Esophagus muscularis mucosa (tissue), 4 donors: Measurements from ENCODE around the gene IL5RA. TPM values are rescaled to one million over a fixed set of nuclear protein-coding genes. Genes with fewer than 3 reads are reported as not detected.

Experiments
- DNase-seq: peaks from one replicate; pipeline ENCODE4 v3.0.0-alpha.2; 2017; ENCODE audit errors: extremely low spot score
- H3K27ac ChIP-seq, 4 donors: fragments of 200-600 bp; sonication (generic); replicated peaks in 1 of 4; 1 replicate in 3 of 4; 2 replicates in 1 of 4; pipeline ENCODE4 v1.5.1; 2016 to 2019; ENCODE audit warnings: mild to moderate bottlenecking in 1 of 4
- H3K27me3 ChIP-seq, 4 donors: fragments of 200-600 bp; sonication (generic); one replicate each; pipeline versions ENCODE4 v1.5.1 to v1.6.0; 2016 to 2019
- H3K36me3 ChIP-seq, 4 donors: fragments of 200-600 bp; sonication (generic); one replicate each; pipeline ENCODE4 v1.5.1; 2016 to 2019
- H3K4me1 ChIP-seq, 4 donors: fragments of 200-600 bp; sonication (generic); one replicate each; pipeline ENCODE4 v1.5.1; 2016 to 2019
- H3K4me3 ChIP-seq, 4 donors: fragments of 200-600 bp; sonication (generic); 1 replicate in 2 of 4; 2 replicates in 2 of 4; pipeline ENCODE4 v1.5.1; 2016 to 2019; ENCODE audit warnings: mild to moderate bottlenecking in 4 of 4, moderate library complexity in 1 of 4
- H3K9me3 ChIP-seq, 4 donors: fragments of 200-600 bp; sonication (generic); 1 replicate in 3 of 4; 2 replicates in 1 of 4; pipeline ENCODE4 v1.5.1; 2016 to 2019
- EP300 ChIP-seq: sonication (generic); formaldehyde crosslinking; IDR thresholded peaks from one replicate; pipeline ENCODE4 v1.6.1; 2017; ENCODE audit warnings: antibody characterized with exemption
- POLR2A ChIP-seq: fragments of 450-650 bp; IDR thresholded peaks from one replicate; pipeline ENCODE4 v1.6.1; 2017; ENCODE audit warnings: antibody characterized with exemption, moderate library complexity, mild to moderate bottlenecking, low read depth
- POLR2AphosphoS5 ChIP-seq, 2 donors: sonication (generic); formaldehyde crosslinking; IDR thresholded peaks; one replicate each; pipeline ENCODE4 v1.6.1; 2017; ENCODE audit warnings: antibody characterized with exemption in 2 of 2
- whole genome bisulfite sequencing: methylation state at CpG from one replicate; pipeline ENCODE4 v1.1.5; 2018; 5-methylcytosine and 5-hydroxymethylcytosine counted together
- intact Hi-C: fragments of 100-400 bp; cut with DNase I; formaldehyde crosslinking; loops from one replicate; pipeline ENCODE4 v1.15.1; 2023
- total RNA-seq, 4 donors: library from RNA; depleted of rRNA; stranded (reverse); fragments of >200 nt; gene quantifications; one replicate each; pipeline versions ENCODE4 v1.1.0 to v1.2.1, GENCODE V29; 2016
- TF ChIP-seq, protein P1 (sequence below), 3 experiments: fragments of 200-600 bp in 2 of 3; fragments of 450-650 bp in 1 of 3; sonication (generic) in 2 of 3; IDR thresholded peaks; one replicate each; pipeline ENCODE4 v1.5.1; 2017 to 2019; ENCODE audit warnings: antibody characterized with exemption in 3 of 3, mild to moderate bottlenecking in 2 of 3, moderate library complexity in 1 of 3

IL5RA gene
- total RNA-seq, 4 donors from 2014 or later = 0.13 to 1.2 (median 0.38) TPM

- TF ChIP-seq, protein P1, sequence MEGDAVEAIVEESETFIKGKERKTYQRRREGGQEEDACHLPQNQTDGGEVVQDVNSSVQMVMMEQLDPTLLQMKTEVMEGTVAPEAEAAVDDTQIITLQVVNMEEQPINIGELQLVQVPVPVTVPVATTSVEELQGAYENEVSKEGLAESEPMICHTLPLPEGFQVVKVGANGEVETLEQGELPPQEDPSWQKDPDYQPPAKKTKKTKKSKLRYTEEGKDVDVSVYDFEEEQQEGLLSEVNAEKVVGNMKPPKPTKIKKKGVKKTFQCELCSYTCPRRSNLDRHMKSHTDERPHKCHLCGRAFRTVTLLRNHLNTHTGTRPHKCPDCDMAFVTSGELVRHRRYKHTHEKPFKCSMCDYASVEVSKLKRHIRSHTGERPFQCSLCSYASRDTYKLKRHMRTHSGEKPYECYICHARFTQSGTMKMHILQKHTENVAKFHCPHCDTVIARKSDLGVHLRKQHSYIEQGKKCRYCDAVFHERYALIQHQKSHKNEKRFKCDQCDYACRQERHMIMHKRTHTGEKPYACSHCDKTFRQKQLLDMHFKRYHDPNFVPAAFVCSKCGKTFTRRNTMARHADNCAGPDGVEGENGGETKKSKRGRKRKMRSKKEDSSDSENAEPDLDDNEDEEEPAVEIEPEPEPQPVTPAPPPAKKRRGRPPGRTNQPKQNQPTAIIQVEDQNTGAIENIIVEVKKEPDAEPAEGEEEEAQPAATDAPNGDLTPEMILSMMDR (IDR thresholded peaks at IDR 0.05) = no peak
- no peak for TF ChIP-seq POLR2A
- no peak for TF ChIP-seq POLR2AphosphoS5 (IDR thresholded peaks at IDR 0.05)
- TF ChIP-seq EP300 = no peak
- Histone ChIP-seq H3K9me3 (no peaks in the 10 kb centered on the region), H3K27me3 (no peaks in the 10 kb centered on the region), H3K4me1 (peaks cover 0 to 16% (median 9%) of the 10 kb centered on the region in 4 donors), H3K4me3 (no peak overlapping the region), H3K27ac (no peak overlapping the region), H3K36me3 (peaks cover 12 to 54% (median 31%) of the 10 kb centered on the region in 4 donors)
- WGBS = 77% methylated on average over 6 of the region's 6 CpGs
- no peak for DNase-seq
- intact Hi-C loops = no loop called here
Measured at GRCh38 chr3:3133500-3133899, 23.3 kb upstream of the IL5RA start.

DNA sequence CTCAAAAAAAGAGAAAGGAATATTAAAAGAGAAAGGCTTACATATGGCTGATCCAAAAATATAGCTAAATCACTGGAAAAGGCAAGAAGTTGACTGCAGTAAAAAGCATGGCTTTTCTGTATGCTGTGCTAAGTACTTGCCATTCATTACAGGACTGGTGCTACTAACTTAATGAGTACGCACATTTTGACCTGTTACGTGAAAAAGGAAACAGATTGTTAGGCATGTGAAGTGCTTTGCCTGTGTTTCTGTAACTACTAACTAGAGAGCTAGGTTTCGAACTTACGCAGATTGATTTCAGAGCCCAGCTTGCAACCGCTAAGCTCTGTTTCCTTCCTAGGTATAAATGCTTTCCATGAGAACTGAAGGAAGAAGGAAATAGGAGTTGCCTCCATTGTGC, 19.4 kb upstream of the IL5RA start:
- 72% methylated on average over 5 of the region's 5 CpGs for WGBS
- DNase-seq = no peak
- intact Hi-C loops = no loop called here
- TF ChIP-seq POLR2AphosphoS5 (IDR thresholded peaks at IDR 0.05) = no peak
- TF ChIP-seq, protein P1 (IDR thresholded peaks at IDR 0.05) = no peak
- no peak for TF ChIP-seq POLR2A
- no peak for TF ChIP-seq EP300
- peaks cover 12 to 30% (median 24%) of the 10 kb centered on the region in 4 donors for H3K36me3 ChIP-seq
- no peaks in the 10 kb centered on the region for H3K9me3 ChIP-seq
- H3K4me3 ChIP-seq = no peak overlapping the region
- no peak overlapping the region for H3K27ac ChIP-seq
- H3K27me3 ChIP-seq = no peaks in the 10 kb centered on the region
- H3K4me1 ChIP-seq = peaks cover 18 to 36% (median 25%) of the 10 kb centered on the region in 4 donors

- Histone ChIP-seq H3K36me3 (peaks cover 12 to 28% (median 24%) of the 10 kb centered on the region in 4 donors), H3K9me3 (no peaks in the 10 kb centered on the region), H3K4me1 (peaks cover 18 to 36% (median 25%) of the 10 kb centered on the region in 4 donors), H3K27ac (peak overlapping the region; percentile 86 to 97 (median 90)), H3K27me3 (no peaks in the 10 kb centered on the region), H3K4me3 (peak overlapping the region; percentile 86 to 92 (median 90))
- TF ChIP-seq POLR2A = no peak
- no peak for TF ChIP-seq POLR2AphosphoS5 (IDR thresholded peaks at IDR 0.05)
- TF ChIP-seq, protein P1 (IDR thresholded peaks at IDR 0.05) = no peak
- TF ChIP-seq EP300 = no peak
- WGBS = 37% methylated on average over 20 of the region's 20 CpGs
- intact Hi-C loops = no loop called here
- DNase-seq = no peak
Measured at GRCh38 chr3:3127432-3128010, 17.3 kb upstream of the IL5RA start.

DNA sequence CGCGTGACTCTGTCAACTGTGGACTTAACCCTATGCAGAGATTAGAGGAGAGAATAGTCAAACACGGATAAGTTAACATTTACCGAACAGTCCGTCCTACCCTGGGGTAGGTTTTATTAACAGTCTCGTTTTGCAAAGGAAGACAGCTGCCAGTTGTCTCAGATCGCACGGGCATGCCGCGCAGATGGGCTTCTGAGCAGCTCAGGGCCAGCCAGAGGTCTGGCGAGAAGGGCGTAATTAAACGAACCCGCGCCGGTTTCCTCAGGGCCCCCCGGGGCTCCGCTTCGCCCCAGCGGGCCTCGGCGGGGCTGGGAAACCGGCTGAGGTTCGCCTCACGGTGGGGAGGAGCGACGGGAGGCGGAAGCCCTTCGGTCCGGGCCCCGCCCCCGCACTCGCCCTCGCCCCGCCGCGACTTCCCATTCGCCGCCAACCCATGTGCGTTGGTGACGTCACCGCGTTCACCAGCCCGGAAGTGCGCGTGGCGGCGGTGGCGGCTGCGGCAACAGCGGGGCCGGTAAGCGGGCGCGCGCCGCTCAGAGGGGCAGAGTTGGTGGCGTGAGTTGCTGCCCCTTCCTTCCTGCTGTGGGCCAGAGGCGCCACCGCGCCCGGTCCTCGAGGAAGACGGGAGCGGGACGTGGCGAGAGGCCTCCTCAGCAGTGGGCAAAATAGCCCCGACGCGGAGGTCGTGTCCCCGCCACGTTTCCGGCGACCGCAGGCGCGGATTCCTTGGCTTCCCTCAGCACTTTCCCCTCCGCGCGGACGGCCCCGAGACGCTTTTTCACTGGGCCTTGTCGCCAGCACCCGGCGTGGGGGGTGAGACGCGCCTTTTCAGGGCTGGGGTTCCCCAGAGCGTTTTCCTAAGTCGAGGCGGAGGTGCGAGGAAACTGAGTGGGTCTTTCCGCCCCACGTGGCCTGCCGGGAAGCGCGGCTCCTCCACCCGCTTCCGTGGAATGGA, 16.6 kb upstream of the IL5RA start, which contains the start of gene TRNT1:
TRNT1 (plus strand) TSS at position 464 of the 955 bp plus-strand sequence. CDS start 2,101 bp downstream, outside the sequence.
- H3K27ac ChIP-seq = peak within 1 kb of the TSS; percentile 86 to 97 (median 90)
- intact Hi-C loops = no loop called here
- peaks cover 18 to 36% (median 25%) of the 10 kb centered on the region in 4 donors for H3K4me1 ChIP-seq
- peak; percentile 94 to 98 for TF ChIP-seq POLR2AphosphoS5 (IDR thresholded peaks at IDR 0.05)
- TF ChIP-seq, protein P1 (IDR thresholded peaks at IDR 0.05) = no peak
- peak; percentile 79 for TF ChIP-seq POLR2A
- H3K36me3 ChIP-seq = peaks cover 12 to 28% (median 24%) of the 10 kb centered on the region in 4 donors
- 3% methylated on average over 28 of the region's 100 CpGs for WGBS
- H3K4me3 ChIP-seq = peak within 1 kb of the TSS; percentile 86 to 92 (median 90)
- no peaks in the 10 kb centered on the region for H3K9me3 ChIP-seq
- H3K27me3 ChIP-seq = no peaks in the 10 kb centered on the region
- peak; percentile 98 for DNase-seq
